ENCODE data around the gene SLC46A3.

SLC46A3 gene

DNA sequence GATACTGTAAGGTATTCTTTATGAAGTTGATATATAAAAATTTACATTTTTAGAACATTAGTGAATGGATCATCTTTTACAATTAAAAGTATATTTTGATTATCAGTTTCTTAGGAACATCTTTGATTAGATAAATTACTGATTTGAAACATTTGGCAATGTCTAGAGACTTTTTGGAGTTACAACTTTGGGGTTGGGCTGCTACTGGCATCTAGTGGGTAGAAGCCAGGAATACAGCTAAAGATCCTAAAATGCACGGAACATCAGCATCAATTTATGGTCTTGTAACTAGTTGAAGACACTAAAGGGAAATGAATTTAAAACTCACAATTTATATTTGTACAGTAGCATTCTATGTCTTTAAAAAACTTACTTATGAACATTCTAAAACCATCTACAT is 40.0 kb downstream of the SLC46A3 start:
- DNase-seq: no peak

- no peak for DNase-seq
These were observed 47.5 kb downstream of the SLC46A3 start for GRCh38 chr13:28671126-28671792.

DNA sequence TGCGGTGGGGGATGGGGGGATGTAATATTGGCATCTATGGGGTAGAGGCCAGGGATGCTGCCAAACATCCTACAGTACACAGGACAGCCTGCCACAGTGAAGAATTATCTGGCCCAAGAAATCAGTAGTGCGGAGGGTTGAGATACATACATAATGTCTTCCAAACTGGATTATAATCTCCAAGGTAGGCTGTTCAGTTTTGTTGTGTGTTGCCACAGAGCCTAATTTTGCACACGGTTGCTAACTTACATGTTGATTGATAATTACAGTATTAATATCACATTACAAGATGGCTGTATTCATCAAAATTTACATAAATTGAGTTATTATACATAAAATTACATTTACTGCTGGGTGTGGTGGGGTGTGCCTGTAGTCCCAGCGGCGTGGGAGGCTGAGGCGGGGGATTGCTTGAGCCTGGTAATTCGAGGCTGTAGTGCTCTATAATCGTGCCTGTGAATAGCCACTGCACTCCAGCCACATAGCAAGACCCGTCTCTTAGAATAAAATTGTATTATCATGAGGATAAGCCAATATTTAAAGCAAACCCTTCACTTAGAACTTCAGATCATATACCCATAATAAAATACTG is 51.8 kb downstream of the SLC46A3 start:
- no peak for DNase-seq

DNA sequence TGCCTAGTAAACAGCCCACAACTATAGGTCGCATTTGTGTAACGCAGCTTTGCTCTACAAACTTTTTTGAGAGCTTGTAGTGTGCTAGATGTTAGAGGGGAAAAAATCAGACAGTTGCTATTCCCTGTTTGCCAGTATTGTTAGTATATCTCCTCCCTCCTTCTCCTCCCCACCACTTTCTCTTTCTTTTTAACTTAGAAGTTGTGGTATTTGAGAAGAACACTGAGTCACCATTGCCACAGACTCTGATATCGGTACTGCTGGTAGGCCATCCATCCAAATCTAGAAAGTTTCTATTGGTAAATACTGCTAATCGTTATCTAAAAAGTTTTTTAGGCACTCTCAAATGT is 59.2 kb downstream of the SLC46A3 start:
- DNase-seq: no peak

GRCh38 chr13:28658796-28659620 is 59.8 kb downstream of the SLC46A3 start, which contains the start of gene POMP:
Gene POMP (plus strand): TSS chr13:28659130. CDS start chr13:28659185, 55 bp downstream.
- DNase-seq: peak; percentile 83

- DNase-seq: no peak
These were observed 60.3 kb downstream of the SLC46A3 start for GRCh38 chr13:28658539-28658795.

DNA sequence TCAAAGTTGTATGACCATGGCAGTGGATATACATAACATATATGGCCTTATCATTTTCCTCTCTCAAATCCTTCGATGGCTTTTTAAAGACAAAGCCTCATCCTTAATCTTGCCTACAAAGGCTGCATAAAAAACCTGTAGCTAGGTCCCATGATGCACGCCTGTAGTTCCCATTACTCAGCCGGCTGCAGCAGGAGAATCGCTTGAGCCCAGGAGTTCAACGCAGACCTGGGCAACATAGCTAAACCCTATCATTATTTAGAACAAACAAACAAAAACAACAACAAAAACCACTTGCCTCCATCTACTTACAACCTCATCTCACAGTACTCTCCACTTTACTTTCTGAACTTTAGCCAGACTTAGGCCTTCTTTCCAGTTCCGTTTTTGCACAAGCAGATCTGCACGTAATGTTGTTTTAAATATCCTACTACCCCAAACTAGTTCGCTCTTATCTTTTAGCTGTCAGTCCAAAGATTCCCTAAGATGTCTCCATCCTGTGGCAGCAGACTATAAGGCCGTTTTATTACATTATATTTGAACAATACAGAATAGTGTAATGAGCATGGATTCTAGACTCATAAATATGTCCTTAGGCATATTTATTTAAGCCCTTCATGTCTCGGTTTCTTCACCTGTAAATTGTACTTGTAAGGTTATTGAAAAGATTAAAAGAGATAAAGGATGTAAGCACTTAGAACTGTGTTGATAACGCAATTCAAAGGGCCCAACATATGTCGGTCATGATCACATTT is 60.8 kb downstream of the SLC46A3 start:
- DNase-seq: no peak

GRCh38 chr13:28655561-28655960 is 63.2 kb downstream of the SLC46A3 start:
- no peak for DNase-seq

DNA sequence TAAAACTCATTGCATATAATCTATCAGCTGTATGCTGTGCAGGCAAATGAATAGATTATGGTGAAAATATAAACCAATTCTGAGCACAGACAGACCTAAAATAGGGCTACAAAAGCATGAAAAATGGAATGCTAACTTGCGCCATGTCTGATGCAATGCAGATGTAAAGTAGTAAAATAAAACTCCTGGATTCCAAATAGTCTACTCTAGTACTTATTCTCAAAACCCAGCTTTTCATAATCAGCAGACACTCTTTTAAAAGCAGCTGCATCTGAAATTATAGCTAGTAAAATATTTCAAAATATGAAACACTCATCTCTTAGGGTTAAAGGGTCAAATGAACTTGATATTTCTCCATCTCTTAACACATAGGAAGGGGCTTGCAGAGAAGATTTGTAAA is 64.5 kb downstream of the SLC46A3 start:
- no peak for DNase-seq

GRCh38 chr13:28653111-28653510 is 65.7 kb downstream of the SLC46A3 start:
- DNase-seq: no peak

DNA sequence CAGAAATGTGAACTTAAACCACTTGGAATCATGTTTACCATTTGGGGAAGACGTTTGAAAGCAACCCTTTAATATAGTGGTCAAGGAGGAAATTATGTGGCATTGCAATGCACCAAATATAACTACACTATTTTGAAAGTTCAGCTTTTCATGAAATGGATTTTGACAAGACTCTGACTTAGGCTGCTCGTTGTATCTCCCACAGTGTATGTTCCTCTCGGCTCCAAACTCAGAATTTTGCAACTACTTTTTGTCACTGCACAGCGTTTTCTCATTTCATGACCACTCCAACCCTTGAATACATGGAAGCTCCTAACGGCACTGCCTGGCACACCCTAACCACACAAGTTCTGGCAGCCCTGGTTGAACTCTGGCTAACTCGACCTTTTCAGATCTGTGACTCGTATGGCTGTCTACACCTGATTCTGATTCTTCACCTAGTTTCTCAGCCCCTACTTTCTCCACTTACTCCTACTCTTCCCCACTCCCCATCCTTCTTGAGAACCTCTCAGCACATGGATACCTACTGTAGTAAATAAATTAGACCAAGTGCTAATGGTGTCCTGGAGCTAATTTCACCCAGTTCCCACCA is 66.9 kb downstream of the SLC46A3 start:
- no peak for DNase-seq

DNA sequence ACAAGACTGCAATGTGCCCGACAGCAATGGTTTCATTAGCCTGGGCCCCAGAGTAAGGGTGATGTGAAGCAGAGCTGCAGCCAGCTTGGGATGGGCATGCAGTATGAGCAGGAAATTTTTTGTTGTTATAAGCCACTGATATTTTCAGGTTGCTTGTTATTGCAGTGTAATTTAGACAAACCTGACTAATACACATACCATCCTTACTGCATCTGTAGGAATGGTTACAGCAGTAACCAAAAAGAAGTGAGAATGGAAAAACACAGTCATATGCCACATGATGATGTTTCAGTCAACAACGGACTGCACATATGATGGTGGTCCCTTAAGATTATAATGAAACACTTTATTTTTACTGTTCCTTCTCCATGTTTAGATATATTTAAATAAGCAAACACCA is 68.5 kb downstream of the SLC46A3 start:
- DNase-seq: peak; percentile 5

Measured in NK-92 treated with Interleukin-12 subunit alpha and Interleukin-12 subunit beta, amount 100 ng/mL, for 24 hours (cell line).